Urothelium cell line (cell line): ENCODE measurements around the gene HESX1.
A peak's percentile ranks its signal among the peaks of the same experiment; 100 is the strongest.

Experiments used
- DNase-seq: peaks from one replicate; pipeline ENCODE4 v3.0.0; 2011; ENCODE audit warnings: low spot score, mixed read lengths
- FAIRE-seq: peaks from 2 replicates; lab custom pipeline; 2011; peaks lifted over from hg19 to GRCh38; lab: Jason Lieb, UNC

The HESX1 gene

DNA sequence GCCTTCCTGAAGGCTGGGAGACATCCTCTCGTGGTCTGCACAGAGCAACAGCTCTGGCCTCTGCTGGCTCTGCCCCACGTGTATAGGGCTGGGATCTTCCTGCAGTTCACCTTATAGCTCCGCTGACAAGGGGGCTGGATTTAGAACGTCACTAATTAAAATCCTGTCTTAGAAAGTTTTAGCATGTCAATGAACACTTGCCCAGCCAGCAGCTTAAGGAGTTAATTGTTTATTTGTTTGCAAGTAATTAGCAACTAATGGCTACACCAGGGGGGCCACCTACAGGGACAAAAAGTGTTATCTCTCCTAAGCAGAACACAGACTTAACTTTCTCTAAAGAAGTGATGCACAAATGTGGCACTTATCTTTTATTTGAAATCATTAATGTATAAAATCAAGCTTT lies at the start of gene HESX1:
Gene HESX1, minus strand, starts transcription at position 84 of the 403 bp plus-strand sequence. Its CDS starts 60 bp downstream, at position 24.
- no peak for FAIRE-seq
- DNase-seq = no peak

DNA sequence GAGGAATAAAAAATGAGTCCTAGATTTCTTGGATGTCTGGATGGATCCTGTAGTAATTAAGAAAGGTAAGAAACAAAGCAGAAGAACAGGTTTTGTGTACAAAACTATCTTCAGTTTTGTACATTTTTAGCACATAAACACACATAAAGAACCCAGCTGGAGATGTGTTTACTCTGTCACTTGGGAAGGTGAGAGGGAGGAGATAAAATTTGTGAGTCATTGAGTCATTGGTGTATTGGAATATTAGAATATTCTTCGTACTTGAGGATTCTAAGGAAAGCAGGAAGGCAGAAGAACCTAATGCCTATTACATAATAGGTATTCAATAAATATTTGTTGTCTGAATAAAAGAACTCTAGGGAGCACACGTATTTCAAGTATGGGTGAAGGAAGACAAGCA lies 45.2 kb upstream of the HESX1 start:
- FAIRE-seq (no peak), DNase-seq (no peak)

DNA sequence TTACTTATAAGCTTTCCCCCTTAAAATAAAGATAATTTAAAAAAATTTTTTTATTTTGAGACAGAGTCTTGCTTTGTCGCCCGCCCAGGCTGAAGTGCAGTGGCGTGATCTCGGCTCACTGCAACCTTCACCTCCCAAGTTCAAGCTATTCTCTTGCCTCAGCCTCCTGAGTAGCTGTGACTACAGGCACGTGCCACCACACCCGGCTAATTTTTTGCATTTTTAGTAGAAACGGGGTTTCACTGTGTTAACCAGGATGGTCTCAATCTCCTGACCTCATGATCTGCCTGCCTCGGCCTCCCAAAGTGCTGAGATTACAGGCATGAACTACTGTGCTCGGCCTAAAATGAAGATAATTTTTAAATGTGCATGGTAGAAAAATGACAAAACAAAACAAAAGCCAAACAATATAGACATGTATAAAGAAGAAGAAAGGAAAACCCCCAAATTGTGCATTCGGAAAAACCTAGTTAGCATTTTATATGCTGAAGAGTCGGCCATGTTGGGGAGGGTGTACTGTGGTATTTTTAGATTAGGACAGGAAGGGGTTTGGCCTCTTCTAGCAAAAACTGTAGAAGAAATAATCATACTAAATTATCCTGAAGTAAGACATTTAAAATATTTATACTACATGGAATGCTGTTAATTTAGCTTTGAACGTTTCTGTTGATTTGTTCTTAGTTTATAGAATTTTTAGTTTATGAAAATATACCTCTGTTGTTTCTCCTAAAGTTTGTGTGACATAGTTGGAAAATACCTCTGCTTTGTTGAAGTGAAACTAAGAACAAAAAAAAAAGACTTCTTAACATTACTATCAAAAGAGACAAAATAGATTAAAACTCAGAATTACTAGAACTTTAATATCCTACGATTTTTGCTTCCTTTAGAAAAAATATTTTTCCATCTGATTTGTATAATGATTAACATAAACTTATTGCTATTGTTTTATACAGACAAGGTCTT lies 35.1 kb upstream of the HESX1 start:
- FAIRE-seq = no peak
- no peak for DNase-seq

DNA sequence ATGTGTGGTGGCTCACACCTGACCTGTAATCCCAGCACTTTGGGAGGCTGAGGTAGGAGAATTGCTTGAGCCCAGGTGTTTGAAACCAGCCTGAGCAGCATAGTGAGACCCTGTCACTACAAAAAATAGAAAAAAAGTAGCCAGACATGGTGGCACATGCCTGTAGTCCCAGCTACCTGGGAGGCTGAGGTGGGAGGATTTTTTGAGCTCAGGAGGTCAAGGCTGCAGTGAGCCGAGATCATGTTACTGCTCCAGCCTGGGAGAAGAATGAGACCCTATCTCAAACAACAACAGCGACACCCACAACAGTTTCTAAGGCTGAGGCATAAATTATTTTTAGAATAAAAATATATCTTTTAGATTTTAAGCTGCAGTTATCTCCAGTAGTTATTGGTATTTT lies 34.0 kb upstream of the HESX1 start:
- DNase-seq (no peak), FAIRE-seq (no peak)

DNA sequence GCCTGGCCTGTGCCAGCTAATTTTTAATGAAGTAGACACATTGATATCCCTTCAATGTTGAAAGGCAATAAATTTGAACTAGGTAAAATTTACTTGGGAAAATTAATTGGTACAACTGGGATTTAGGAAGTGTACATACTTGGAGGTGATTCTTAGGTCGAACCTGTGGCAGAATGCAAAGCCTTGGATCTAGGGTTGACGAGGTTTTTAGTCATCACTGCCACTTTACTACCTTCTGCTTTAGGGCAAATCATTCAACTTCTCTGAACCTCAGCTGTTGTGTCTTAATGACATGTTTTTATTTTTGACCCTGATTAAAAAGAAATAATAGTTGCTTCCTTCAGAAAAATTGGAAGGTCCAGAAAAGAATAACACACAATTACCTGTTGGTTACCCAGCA lies 30.2 kb upstream of the HESX1 start:
- DNase-seq = no peak
- no peak for FAIRE-seq

DNA sequence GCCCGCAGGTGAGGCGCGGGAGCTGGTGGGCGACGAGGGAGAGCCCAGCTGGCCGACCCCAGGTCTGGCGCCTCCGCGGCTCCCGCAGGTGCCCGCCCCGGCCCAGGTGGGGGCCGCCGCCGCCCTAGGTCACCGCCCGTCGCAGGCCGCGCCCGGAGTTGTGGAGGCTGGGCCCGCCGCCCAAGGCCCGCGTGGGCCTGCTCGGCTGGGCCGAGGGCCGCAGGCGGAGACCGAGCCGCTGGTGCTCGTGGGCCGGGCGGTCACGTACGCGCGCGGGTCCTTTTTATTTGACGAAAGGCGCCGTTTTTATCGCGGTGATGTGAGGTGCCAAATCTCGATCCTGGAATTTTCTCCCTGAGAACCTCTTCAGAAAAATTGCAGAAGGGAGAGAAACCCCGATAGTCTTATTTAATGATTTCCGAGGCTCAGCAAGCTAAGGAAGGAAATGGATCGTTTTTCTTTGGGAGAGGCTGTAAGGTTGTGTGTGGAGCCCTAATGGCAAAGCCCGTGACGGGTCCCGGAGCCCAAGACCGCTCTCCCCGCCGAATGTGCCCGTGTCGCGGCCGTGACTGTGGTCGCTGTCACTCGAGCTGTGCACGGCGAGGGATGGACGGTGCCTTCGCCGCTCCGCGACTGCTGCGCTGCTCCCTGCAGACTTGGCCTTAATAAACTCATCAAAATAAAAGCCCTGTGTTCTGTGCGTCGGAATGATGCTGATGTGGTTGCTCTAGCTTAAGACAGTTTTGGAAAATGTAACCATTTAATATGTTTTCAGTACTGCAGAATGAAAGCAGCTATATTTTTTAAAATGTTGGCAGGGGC lies 28.4 kb upstream of the HESX1 start:
- no peak for FAIRE-seq
- peak; percentile 38 for DNase-seq

DNA sequence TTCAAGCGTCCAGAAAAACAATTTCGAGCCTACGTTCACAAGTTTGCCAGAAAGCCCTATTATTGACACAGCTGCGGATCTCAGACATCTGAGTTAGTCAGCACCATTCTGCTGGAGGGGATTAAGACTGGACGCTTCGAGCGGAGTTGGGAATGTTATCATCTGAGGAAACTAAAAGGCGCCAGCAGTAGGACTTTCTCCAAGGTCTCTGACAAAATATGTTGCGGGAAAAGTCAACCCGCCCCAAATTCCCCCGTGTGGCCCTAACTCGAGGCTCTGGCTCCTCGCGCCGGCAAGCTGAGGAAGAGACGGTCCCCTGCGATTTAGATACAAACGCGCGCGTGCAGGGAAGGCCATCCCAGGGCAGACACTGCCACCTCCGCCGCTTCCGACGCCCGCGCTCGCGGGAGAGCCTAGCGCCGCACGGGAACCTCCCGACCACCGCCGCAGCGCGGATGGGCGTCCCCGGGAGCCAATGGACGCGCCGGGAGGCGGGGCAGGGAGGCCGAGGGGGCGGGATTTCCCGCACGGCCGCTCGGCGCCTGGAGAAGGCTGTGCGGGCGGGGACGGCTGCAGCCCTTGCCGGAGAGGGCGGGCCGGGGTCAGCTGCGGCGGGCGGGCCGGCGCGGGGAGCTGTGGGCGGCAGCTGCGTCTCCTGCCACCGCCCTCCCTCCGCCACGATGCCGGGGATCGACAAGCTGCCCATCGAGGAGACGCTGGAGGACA lies 27.6 kb upstream of the HESX1 start, which contains the start of gene APPL1:
Gene APPL1, plus strand, starts transcription at position 526 of the 726 bp plus-strand sequence. Its CDS starts 155 bp downstream, at position 681.
- no peak for FAIRE-seq
- DNase-seq = peak; percentile 98

DNA sequence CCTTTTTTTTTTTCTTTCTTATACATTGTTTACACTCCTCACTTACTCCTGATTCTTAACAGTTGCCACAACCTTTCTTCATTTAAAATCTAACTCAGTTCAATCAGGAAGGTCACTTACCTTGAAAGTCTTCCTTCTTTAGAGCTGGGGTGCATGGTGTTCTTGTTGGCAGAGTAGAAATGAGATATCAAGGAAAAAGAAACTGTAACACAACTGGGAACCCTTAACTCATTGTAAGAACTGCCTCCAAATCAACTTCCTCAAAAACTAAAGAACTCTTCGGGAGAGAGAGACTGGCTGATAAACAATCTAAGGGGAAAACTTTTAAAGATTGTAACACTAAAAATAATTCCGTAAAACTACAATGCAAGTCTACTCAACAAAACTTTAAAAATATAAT lies 26.4 kb upstream of the HESX1 start:
- FAIRE-seq (no peak), DNase-seq (no peak)

DNA sequence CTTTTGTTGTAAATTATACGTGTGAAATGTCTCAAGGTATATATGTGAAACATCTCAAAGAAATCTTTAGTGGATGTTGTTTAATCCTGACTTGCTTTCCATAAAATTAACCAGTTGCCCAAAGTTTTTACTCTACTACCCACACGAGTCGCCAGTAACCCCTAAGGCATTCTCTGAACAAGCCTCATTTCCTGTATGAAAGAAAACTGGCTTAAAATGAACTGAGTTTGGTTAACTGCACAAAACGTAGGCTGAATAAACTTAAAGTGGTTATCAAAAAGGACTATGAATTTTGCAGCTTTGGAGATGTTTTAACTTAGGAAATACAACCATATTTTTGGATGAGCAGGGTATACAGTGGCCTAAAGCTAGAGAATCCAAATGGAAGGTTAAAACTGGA lies 25.1 kb upstream of the HESX1 start:
- no peak for FAIRE-seq

DNA sequence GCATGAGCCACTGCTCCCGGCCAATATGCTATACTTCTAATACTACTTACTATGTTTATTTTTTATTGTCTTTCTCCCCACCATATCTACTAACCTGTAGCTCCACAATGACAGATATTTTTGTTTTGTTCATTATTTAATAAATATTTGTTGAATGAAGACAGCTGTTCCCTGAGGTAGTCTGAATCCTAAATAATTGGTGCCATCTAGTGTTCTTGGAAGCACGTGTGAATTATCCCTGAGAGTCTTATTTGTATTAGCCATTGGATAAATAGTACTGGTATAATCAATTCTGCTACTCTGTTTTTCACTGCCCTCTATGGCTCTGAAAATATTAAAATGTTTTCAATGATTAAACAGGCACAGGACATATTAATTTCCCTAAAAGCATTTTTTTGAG lies 22.1 kb upstream of the HESX1 start:
- FAIRE-seq = no peak
- DNase-seq = no peak

More for the DNA sequence above, 25.1 kb upstream of the HESX1 start:
- no peak for DNase-seq

DNA sequence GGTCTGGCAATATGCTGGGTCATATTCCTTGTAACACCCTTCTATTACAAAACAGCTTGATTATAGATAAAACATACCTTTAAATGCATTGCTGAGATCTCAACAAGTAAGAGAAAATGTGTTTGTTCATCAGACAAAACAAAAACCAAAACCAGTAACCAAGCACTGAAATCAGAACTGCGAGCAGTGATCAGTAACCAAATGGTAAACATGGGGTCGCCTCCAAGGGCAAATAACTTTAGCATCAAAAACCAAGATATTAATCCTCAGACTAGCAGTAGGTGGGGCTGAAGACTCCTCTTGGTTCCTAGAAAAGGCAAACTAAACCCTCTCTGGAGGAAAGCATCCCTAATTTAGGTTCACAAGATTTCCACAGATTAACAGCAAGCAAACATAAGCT lies 6.6 kb upstream of the HESX1 start:
- no peak for DNase-seq

DNA sequence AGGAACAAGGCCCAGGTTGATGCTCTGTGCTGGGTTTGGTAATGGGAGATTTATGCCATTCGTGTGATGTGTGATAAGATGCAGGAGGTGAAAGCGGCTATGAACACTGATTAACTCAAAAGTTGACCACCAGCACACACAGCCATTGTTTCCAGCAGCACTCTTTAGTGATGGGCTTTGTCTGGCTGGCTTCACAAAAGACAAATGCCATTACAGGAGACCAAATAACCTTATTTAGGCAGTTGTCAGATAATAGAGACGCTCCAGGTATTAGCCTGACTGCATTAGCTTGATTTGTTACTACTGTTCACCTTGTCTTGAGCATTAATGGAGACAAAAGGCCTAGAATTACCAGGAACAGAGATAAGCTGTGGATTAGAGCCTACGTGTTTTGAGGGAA lies 5.1 kb downstream of the HESX1 start:
- DNase-seq = no peak
- no peak for FAIRE-seq

More for the DNA sequence above, 6.6 kb upstream of the HESX1 start:
- no peak for FAIRE-seq

DNA sequence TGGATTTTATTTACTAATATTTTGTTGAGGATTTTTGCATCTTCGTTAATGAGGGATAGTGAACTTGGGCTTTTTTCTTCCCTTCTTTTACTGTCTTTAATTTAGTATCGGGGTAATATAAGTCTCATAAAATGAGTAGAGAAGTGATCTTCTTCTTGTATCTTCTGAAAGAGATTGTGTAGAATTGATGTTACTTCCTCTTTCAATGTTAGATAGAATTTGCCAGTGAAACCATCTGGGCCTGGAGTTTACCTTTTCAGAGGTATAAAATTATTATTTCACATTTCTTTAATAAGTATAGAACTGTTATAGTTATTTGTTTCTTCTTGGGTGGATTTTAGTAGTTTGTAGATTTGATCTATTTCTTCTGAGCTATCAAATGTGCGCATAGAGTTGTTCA lies 7.8 kb downstream of the HESX1 start:
- FAIRE-seq (no peak), DNase-seq (no peak)

DNA sequence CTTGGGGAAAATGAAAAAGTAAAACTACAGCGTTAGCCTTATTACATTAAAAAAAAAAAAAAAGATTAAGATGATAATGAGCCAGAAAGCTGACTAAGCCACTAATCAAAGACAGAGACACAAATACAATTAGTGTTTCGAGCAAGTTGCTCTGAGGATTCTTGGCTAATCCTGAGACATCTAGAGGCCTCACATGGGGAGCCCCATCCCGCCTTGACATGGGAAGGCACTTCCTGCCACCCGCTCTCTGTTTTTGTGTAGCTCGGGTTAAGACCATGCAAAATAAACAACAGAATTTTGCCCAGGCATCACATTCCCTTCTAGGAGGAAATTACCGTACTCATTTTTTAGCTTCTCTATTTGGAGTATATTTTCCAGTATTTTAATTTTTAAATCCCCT lies 15.3 kb downstream of the HESX1 start:
- FAIRE-seq (no peak), DNase-seq (no peak)

DNA sequence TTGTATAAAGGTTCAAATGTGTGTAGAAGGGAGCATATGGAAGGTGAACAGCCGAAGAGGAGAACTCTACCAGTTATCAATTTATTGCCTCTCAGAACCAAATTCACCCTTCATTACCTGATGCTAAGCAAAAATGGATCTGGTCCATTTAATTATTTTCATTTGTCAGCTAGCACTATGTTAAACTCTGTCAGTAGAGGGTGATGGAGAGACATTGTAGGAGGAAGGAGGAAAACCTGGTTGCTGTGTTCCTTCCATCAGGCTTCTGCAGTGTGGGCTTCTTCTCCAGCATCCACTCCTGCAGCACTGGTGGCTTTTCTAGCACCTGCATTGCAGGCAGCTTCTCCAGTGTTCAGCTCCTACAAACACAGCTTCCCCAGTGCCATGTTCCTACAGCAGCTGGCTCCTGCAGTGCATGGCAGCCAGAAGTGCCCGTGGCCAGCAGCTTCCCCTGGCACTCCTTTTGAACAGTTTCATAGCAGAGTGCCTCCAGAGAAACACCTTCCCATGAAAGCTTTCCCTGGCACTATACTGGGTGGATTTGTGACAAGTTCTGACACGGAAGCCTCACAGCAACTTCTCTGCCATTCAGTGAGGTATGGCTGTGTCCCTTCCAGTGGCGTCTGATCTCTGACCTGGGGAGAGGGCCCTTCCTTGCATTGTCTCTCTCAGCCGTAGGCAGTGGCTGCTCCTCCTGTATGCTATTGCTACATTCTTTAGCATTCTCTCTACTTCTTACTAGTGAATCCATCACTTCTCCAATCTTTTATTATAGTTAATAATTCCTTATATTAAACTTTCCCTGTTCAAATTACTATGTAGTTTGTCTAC lies 20.0 kb downstream of the HESX1 start:
- DNase-seq = no peak
- no peak for FAIRE-seq

DNA sequence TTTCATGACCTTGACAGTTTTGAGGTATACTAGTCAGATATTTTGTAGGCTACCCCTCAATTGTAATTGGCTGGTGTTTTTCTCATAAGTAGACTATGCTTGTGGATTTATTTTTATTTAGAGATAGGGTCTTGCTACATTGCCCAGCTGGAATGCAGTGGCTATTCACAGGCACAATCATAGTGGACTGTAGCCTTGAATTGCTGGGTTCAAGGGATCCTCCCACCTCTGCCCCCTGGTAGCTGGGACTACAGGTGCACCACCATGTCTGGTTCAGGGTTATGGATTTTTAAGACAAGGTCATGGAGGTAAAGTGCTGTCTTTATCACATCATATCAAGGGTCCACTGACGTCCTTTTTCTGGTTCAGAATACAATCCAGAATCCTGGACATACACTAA lies 23.7 kb downstream of the HESX1 start:
- no peak for FAIRE-seq
- no peak for DNase-seq

DNA sequence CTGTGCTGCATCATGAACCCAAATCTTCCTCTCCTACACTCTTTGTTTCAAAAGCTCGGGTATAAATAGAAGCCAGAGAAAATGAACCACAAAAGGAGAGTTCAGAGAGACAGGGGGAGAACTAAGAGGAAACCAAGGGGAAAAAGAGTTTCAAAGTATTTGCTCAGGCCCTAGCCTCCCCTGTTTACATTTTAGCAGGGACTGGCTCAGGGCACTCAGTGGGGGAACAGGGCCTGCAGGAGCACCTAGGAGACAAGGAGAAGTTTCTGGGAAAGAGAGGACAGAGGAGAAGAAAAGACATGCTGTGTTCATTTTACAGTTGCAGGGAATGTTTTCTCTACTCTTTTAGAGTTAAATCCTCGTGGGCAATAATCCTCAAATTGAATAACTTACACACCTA lies 26.1 kb downstream of the HESX1 start:
- no peak for DNase-seq
- FAIRE-seq = no peak

DNA sequence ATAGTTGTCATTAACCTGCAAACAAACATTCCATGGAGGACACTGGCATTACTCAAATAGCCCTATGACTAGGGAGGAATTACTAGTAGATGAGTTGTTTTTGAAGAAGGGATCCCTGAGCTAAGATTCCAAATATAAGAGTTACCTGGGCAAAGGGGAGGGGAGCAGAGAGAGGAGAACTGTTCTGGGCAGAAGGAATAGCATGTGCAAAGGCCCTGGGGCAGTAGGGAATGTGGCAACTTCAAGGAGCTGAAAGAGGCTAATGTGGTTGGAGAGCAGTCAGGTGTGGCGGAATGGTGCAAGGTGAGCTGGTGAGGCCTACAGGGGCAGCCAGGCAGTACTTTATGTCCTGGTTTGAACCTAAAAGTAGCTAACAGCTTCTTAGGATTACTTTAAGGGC lies 28.8 kb downstream of the HESX1 start:
- no peak for DNase-seq

DNA sequence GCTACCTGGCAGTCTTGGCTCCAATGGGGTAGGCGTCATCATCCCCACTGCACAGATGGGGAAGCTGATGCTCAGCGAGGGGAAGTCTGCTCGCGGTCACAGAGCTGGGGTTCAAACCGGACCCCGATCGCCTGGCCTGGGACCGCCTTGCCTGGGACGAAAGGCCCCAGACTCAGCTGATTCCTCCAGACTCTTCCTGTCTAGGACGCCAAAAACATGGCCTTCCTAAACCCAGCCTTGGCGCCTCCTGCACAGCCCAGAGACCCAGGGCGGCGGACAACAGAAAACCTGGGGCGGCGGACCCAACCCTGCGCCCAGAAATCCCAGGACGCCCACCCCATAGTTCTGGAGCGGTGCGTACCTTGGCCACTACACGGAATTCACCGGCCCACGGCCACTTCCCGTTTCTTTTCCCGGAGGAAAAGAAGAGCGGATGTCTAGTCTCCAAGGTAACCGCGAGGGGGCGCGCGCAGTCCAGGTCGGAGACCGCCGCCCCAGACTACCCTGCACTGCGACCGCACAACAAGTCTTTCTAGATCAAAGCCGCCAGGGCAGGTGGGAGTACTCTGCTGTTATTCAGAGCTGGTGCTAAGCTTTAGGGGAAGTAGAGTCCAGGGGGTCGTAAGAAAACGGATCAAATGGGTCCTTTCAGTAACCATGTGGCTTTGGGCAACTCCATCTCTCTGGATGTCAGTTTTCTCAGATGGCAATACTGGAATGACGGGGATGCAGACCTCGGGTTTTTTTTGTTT lies 29.7 kb downstream of the HESX1 start:
- no peak for FAIRE-seq
- DNase-seq = peak; percentile 85

More for the DNA sequence above, 28.8 kb downstream of the HESX1 start:
- no peak for FAIRE-seq
